Osteocyte (in vitro differentiated cells): ENCODE results near the gene NUP107. TPM values are rescaled to one million over a fixed set of nuclear protein-coding genes. Genes with fewer than 3 reads are reported as not detected.

Experiments
- DNase-seq: peaks from one replicate; pipeline ENCODE4 v3.0.0; 2021; ENCODE audit warnings: mixed read lengths; ENCODE audit not compliant: unreplicated experiment; ENCODE audit errors: extremely low spot score
- H3K27ac Mint-ChIP-seq: one replicate; pipeline ENCODE4 v1.8.0; 2021; ENCODE audit warnings: mild to moderate bottlenecking, mixed read lengths; ENCODE audit not compliant: unreplicated experiment
- H3K27me3 Mint-ChIP-seq: one replicate; pipeline ENCODE4 v1.8.0; 2021; ENCODE audit warnings: mixed read lengths; ENCODE audit not compliant: unreplicated experiment
- H3K36me3 Mint-ChIP-seq: one replicate; pipeline ENCODE4 v1.8.0; 2021; ENCODE audit warnings: mixed read lengths; ENCODE audit not compliant: unreplicated experiment
- H3K4me1 Mint-ChIP-seq: one replicate; pipeline ENCODE4 v1.8.0; 2021; ENCODE audit warnings: mixed read lengths; ENCODE audit not compliant: unreplicated experiment
- H3K4me3 Mint-ChIP-seq: one replicate; pipeline ENCODE4 v1.8.0; 2021; ENCODE audit warnings: mild to moderate bottlenecking, moderate library complexity, mixed read lengths; ENCODE audit not compliant: unreplicated experiment
- H3K9me3 Mint-ChIP-seq: one replicate; pipeline ENCODE4 v1.8.0; 2021; ENCODE audit warnings: mixed read lengths; ENCODE audit not compliant: unreplicated experiment
- CTCF ChIP-seq: fragments of 200-600 bp; sonication (generic); IDR thresholded peaks from 2 replicates; pipeline ENCODE4 v1.5.0; 2021; ENCODE audit warnings: antibody characterized with exemption, mild to moderate bottlenecking, moderate library complexity
- total RNA-seq: library from RNA; stranded (reverse); gene quantifications from 2 replicates; pipeline ENCODE4 v1.2.1, GENCODE V29; 2021

Gene NUP107
- total RNA-seq, 1 donor from 2014 or later: 35.6 TPM

GRCh38 chr12:68776976-68777610 is 90.3 kb downstream of the NUP107 start:
- Mint-ChIP-seq H3K4me3 (no peak overlapping the region), H3K27me3 (no peaks in the 10 kb centered on the region), H3K4me1 (no peaks in the 10 kb centered on the region), H3K27ac (no peak overlapping the region), H3K9me3 (no peaks in the 10 kb centered on the region), H3K36me3 (peaks cover 2% of the 10 kb centered on the region)
- no peak for DNase-seq
- no peak for TF ChIP-seq CTCF

GRCh38 chr12:68779280-68779679 is 92.5 kb downstream of the NUP107 start:
- Mint-ChIP-seq H3K9me3 (no peaks in the 10 kb centered on the region), H3K36me3 (no peaks in the 10 kb centered on the region), H3K4me3 (no peak overlapping the region), H3K27ac (no peak overlapping the region), H3K4me1 (no peaks in the 10 kb centered on the region), H3K27me3 (no peaks in the 10 kb centered on the region)
- TF ChIP-seq CTCF: no peak
- DNase-seq: no peak

- Mint-ChIP-seq H3K4me1 (no peaks in the 10 kb centered on the region), H3K9me3 (no peaks in the 10 kb centered on the region), H3K4me3 (no peak overlapping the region), H3K27ac (no peak overlapping the region), H3K27me3 (no peaks in the 10 kb centered on the region), H3K36me3 (no peaks in the 10 kb centered on the region)
- TF ChIP-seq CTCF: no peak
- no peak for DNase-seq
Measured at GRCh38 chr12:68780731-68781130, 94.0 kb downstream of the NUP107 start.

GRCh38 chr12:68781728-68782127 is 95.0 kb downstream of the NUP107 start:
- H3K9me3 Mint-ChIP-seq: no peaks in the 10 kb centered on the region
- DNase-seq: no peak
- H3K27ac Mint-ChIP-seq: no peak overlapping the region
- H3K36me3 Mint-ChIP-seq: no peaks in the 10 kb centered on the region
- no peaks in the 10 kb centered on the region for H3K27me3 Mint-ChIP-seq
- H3K4me3 Mint-ChIP-seq: no peak overlapping the region
- TF ChIP-seq CTCF: no peak
- H3K4me1 Mint-ChIP-seq: no peaks in the 10 kb centered on the region

GRCh38 chr12:68784015-68784414 is 97.2 kb downstream of the NUP107 start:
- H3K27ac Mint-ChIP-seq: no peak overlapping the region
- H3K36me3 Mint-ChIP-seq: no peaks in the 10 kb centered on the region
- H3K4me3 Mint-ChIP-seq: no peak overlapping the region
- no peaks in the 10 kb centered on the region for H3K9me3 Mint-ChIP-seq
- H3K27me3 Mint-ChIP-seq: no peaks in the 10 kb centered on the region
- TF ChIP-seq CTCF: no peak
- peaks cover 10% of the 10 kb centered on the region for H3K4me1 Mint-ChIP-seq
- no peak for DNase-seq
